ENCODE data around the gene SLC18A3.

The SLC18A3 gene

GRCh38 chr10:49593564-49593875 lies 16.6 kb upstream of the SLC18A3 start:
- TF ChIP-seq, protein P1, sequence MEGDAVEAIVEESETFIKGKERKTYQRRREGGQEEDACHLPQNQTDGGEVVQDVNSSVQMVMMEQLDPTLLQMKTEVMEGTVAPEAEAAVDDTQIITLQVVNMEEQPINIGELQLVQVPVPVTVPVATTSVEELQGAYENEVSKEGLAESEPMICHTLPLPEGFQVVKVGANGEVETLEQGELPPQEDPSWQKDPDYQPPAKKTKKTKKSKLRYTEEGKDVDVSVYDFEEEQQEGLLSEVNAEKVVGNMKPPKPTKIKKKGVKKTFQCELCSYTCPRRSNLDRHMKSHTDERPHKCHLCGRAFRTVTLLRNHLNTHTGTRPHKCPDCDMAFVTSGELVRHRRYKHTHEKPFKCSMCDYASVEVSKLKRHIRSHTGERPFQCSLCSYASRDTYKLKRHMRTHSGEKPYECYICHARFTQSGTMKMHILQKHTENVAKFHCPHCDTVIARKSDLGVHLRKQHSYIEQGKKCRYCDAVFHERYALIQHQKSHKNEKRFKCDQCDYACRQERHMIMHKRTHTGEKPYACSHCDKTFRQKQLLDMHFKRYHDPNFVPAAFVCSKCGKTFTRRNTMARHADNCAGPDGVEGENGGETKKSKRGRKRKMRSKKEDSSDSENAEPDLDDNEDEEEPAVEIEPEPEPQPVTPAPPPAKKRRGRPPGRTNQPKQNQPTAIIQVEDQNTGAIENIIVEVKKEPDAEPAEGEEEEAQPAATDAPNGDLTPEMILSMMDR (IDR thresholded peaks at IDR 0.05): no peak
- H3K27me3 ChIP-seq: peaks cover 21% of the 10 kb centered on the region
- no peak overlapping the region for H3K27ac ChIP-seq
- no peak overlapping the region for H3K4me3 ChIP-seq (ENCODE audit: low read depth in 1 of 2, low read length in 1 of 2)
- no peaks in the 10 kb centered on the region for H3K9me3 ChIP-seq
- no peaks in the 10 kb centered on the region for H3K36me3 ChIP-seq
- no peaks in the 10 kb centered on the region for H3K4me1 ChIP-seq (ENCODE audit: control insufficient read depth in 1 of 2, insufficient read depth in 1 of 2, low read depth in 1 of 2, low read length in 1 of 2)

DNA sequence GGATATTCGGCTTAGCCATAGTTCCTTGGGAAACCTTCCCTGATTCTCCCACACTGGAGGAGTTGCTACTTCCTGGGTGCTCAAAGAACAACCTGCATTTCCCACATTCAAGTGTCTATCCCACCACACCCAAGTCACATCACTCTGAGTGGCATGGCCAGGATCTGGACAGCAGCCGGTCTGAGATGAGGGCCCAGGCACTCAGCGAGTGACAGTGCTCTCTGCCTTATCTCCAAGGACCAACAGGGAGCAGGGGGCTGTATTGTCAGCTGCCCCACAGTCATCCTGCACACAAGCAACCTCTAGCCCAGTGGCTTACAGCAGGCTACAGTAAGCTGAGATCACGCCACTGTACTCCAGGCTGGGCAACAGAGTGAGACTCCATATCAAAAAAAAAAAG lies 16.1 kb upstream of the SLC18A3 start:
- H3K4me3 ChIP-seq (ENCODE audit: low read depth in 1 of 2, low read length in 1 of 2): no peak overlapping the region
- H3K27ac ChIP-seq: no peak overlapping the region
- peaks cover 21% of the 10 kb centered on the region for H3K27me3 ChIP-seq
- TF ChIP-seq, protein P1 (IDR thresholded peaks at IDR 0.05): no peak
- no peaks in the 10 kb centered on the region for H3K9me3 ChIP-seq
- no peaks in the 10 kb centered on the region for H3K36me3 ChIP-seq
- H3K4me1 ChIP-seq (ENCODE audit: control insufficient read depth in 1 of 2, insufficient read depth in 1 of 2, low read depth in 1 of 2, low read length in 1 of 2): no peaks in the 10 kb centered on the region

DNA sequence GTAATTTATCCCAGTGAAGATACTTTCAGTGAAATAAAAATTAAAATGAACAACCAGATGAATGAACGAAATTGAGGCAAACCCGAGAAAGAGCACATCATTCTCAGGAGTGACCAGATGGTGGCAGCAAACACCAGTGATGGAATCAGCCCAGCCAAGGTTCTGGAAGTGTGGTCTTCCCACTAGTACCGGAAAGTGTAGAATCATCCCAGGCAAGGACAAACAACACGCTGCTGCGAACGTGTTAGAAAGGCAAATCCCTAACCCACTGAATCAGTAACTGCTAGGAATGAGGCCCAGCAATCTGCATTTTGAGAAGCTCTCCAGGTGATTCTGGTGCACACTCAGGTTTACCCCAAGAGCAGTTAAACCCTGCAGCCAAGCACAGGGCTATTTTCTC lies 15.5 kb upstream of the SLC18A3 start:
- Histone ChIP-seq H3K27ac (no peak overlapping the region), H3K9me3 (no peaks in the 10 kb centered on the region), H3K36me3 (no peaks in the 10 kb centered on the region), H3K27me3 (peaks cover 21% of the 10 kb centered on the region), H3K4me3 (ENCODE audit: low read depth in 1 of 2, low read length in 1 of 2) (no peak overlapping the region), H3K4me1 (ENCODE audit: control insufficient read depth in 1 of 2, insufficient read depth in 1 of 2, low read depth in 1 of 2, low read length in 1 of 2) (no peaks in the 10 kb centered on the region)
- TF ChIP-seq, protein P1 (IDR thresholded peaks at IDR 0.05): no peak

DNA sequence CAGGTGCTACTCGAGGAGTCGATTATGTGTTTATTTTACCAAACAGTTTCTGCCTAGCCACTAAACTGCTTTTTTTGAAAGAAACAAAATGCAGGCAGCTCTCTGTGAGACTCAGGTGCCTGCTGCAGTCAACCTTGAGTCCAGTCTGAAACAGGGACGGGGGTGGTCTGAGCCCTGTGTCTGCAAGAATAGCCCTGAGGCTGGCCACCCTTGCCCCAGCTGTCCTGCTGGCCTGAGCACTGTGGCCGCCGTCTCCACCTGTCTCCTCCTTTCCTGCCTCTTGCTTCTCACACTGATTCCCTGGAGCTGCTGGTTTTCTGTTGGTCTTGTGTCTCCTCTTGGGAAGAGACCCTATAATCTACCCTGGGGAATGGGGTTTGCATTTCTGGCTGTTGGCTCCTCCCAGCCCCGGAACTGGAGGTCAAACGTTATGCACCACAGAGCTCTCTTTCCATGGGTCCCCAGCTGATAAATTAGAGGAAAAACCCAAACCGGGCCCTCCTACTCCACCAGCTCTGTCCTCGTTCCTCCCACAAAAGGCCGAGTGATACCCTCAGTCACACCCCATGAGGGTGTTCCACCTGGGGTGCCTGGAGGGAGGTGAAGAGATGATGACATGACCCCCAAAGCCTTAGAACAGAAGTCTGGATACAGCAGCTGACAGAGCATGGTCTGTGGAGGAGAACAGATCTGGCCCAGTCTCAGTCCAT lies 15.0 kb upstream of the SLC18A3 start:
- H3K4me3 ChIP-seq (ENCODE audit: low read depth in 1 of 2, low read length in 1 of 2): no peak overlapping the region
- peaks cover 22% of the 10 kb centered on the region for H3K27me3 ChIP-seq
- no peaks in the 10 kb centered on the region for H3K36me3 ChIP-seq
- H3K4me1 ChIP-seq (ENCODE audit: control insufficient read depth in 1 of 2, insufficient read depth in 1 of 2, low read depth in 1 of 2, low read length in 1 of 2): no peaks in the 10 kb centered on the region
- TF ChIP-seq, protein P1 (IDR thresholded peaks at IDR 0.05): no peak
- no peaks in the 10 kb centered on the region for H3K9me3 ChIP-seq
- no peak overlapping the region for H3K27ac ChIP-seq

DNA sequence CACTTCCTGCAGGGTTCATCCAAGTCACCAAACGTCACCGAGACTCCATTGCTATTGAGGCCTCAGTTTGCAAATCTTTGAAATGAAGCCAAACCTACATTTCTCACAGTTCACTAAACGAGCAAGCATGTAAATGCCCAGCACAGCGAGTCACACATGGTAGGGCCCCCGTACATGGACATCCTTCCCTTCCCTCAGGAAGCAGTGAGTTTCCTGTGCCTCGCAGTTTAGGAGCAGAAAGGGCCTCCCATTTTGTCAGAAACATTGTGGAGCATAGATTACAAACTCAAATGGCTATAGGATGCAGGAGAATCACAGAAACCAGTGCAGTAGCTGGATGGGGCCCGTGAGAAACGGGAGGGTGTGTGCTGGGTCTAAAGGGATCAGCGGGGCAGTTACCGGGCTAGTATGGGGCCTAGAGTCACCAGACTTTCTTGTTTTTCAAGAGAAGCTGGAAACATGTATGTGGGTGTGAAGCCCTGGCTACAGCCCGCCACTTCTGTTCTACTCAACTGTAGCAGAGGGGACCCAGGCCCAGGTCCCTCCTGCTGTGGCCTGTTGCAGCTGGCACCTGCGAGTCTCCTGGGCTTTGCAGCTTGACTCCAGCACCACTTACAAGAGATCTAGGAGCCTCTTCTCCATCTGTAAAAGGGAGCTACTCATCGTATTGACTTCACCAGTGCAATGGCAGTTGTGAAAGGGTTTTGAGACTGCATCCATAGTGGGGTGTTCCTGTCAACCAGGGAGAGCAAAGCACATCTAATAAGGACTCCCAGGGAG lies 14.2 kb upstream of the SLC18A3 start:
- H3K27ac ChIP-seq: no peak overlapping the region
- no peaks in the 10 kb centered on the region for H3K36me3 ChIP-seq
- H3K4me3 ChIP-seq (ENCODE audit: low read depth in 1 of 2, low read length in 1 of 2): no peak overlapping the region
- H3K4me1 ChIP-seq (ENCODE audit: control insufficient read depth in 1 of 2, insufficient read depth in 1 of 2, low read depth in 1 of 2, low read length in 1 of 2): no peaks in the 10 kb centered on the region
- H3K9me3 ChIP-seq: no peaks in the 10 kb centered on the region
- peaks cover 30% of the 10 kb centered on the region for H3K27me3 ChIP-seq
- TF ChIP-seq, protein P1 (IDR thresholded peaks at IDR 0.05): no peak

Measured in neutrophil (primary cell).